GM08714 (cell line): ENCODE results near the gene IQSEC2.

Experiments
- H3K4me3 ChIP-seq: fragments of 200-500 bp; sonication (Bioruptor generic); 2 replicates; pipeline ENCODE4 v1.5.1; 2014; ENCODE audit warnings: mild to moderate bottlenecking, low read length, inconsistent platforms
- ZNF274 ChIP-seq: IDR thresholded peaks from 2 replicates; pipeline ENCODE4 v1.6.1; 2012; ENCODE audit warnings: mild to moderate bottlenecking, low read depth, low read length

The IQSEC2 gene

DNA sequence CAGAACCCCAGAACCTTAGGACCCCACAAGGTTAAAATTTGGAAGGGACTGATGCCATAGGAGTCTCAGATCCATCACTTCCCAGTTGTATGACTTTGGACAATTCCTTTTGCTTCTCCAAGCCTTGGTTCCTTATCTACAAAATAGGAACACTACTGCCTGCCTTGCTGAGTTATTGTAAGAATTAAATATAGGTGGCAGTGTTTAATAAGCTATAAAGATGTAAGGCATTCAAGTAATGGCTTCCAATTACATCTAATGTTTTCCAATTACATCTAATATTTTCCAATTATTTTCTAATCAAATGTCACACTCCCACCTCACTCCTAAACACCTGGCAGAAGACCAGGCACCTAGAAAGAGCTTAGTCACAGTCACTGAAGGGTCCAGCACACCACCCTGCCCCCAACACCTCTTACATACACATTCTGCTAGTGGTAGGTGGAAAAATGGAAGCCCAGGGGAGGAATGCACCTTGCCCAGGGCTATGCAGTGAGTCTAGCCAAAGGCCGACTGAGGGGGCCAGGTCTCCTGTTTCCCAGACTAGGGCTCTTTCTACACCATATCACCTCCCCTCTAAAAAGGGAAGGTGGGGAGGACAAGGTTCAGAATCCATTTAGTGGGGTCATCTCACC is 31.9 kb downstream of the IQSEC2 start:
- H3K4me3 ChIP-seq, result no peak overlapping the region
- TF ChIP-seq ZNF274, result no peak

DNA sequence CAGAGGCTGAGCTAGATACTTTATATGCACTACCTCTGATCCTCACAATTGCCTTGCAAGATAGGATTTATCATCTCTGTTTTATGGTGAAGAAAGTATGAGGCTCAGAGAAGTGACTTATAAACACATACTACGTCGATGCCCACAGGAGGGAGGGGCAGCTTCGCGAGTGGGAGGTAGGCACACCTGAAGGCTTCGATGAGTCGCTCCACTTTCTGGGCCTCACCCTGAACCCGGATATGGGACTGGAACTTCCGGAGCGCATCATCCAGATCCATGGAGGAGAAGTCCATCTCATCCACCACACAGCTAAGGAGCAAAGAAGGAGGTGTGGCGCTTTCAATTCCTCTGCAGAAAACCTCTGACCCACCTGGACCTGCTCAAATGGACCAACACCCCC is 33.5 kb downstream of the IQSEC2 start:
- no peak for TF ChIP-seq ZNF274
- H3K4me3 ChIP-seq, result no peak overlapping the region

DNA sequence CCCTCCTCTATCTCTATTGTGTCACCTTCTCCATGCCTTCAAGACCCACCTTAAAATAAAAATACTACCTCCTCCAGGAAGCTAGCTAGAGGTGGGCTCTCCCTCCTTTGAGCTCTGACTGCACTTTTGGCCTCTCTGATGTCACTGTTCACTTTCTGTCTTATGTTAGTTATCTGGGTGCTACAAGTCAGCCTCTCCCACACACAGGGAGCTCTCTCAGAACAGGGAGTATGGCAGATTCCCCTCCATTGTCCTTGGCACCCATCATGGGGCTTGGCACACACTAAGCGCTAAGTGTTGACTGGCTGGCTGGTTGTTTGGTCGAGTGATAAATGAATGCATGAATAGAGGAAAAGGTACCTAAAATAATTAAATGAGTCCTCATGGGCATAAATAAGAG is 35.2 kb downstream of the IQSEC2 start:
- no peak overlapping the region for H3K4me3 ChIP-seq
- no peak for TF ChIP-seq ZNF274

DNA sequence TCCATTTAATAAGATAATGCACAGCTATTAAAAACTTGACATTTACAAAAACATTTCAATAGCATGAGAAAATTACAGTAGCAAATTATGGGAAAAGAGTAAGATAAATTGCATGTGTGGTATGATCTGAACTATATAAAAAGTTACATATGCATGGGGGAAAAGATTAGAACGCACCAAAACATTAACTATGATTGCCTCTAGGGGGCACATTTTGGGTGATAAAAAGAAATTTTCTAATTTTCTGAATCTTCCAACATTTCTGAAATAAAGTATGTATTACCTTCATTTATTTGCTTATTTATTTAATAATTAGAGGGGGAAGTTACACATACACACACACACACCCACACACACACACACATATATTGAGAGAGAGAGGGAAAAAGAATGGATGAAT is 36.8 kb downstream of the IQSEC2 start:
- no peak for TF ChIP-seq ZNF274
- H3K4me3 ChIP-seq, result no peak overlapping the region

DNA sequence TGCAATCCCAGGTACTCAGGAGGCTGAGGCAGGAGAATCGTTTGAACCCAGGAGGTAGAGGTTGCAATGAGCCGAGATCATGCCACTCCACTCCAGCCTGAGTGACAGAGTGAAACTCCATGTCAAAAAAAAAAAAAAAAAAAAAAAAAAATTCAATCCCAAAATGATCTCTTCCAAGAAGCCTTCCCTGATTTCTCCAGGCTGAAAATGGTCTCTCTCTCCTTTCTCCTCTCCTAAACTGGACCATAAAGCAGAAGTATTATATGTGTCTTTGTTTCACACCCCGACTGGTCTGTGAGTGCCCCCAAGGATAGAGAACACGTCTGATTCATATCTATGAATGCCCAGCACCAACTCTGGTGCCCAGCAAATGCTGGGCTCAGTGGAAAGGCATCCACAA is 39.1 kb downstream of the IQSEC2 start:
- no peak overlapping the region for H3K4me3 ChIP-seq
- TF ChIP-seq ZNF274, result no peak

DNA sequence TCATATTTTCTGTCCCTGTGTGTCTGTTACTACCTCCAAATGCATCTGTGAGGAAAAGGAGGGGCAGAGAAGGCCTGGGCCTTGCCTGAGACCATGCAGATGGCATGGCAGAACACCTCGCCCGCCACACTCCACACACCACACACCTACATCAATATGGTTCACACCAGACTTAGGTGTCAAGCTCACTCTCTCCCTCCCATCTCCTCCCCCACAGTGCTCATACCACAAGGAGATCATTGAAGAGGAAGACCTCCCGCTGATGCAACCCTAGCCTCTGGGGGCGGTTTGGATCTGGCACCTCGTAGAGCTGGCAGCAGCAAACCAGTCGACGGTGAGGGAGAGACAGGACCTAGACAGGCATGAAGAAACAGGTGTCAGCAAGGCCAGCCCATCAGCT is 39.8 kb downstream of the IQSEC2 start:
- no peak overlapping the region for H3K4me3 ChIP-seq
- no peak for TF ChIP-seq ZNF274

DNA sequence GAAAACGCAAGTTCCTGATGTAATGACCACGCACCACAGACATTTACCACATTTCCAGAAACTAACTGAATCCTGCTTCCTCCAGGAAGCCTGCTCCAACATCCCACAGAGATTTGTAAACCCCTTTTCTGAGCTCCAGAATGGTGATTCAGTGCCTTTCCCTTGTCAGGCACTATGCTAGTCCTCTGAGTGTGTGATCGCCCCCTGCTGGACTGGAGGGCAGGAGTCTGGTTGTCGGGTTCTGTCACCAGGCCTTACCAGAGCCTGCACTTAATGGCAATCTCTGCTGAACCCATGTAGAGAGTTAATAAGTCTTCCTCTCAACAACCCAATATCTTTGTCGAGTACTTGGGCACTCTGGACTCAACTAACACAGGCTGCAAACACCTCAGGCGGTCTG is 41.9 kb downstream of the IQSEC2 start:
- no peak overlapping the region for H3K4me3 ChIP-seq
- no peak for TF ChIP-seq ZNF274

DNA sequence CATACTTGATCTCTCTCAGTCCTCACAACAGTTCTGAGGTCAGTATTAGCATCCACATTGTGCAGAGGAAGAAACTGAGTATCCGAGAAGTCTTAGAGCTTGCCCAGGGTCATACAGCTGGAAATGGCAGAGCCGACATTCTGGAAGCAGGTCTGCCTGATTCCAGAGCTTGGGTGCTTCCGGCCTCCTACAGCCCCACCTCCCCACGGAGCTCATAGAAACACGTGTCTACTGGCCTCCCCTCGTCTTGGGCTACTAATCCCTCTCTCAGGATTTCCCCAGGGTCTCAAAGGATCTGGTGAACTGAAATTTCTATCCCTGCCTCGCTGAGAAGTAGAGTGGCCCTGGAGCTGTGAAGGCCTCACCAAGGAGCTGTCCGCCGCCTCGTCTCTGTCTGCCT is 44.3 kb downstream of the IQSEC2 start:
- no peak overlapping the region for H3K4me3 ChIP-seq
- TF ChIP-seq ZNF274, result no peak

DNA sequence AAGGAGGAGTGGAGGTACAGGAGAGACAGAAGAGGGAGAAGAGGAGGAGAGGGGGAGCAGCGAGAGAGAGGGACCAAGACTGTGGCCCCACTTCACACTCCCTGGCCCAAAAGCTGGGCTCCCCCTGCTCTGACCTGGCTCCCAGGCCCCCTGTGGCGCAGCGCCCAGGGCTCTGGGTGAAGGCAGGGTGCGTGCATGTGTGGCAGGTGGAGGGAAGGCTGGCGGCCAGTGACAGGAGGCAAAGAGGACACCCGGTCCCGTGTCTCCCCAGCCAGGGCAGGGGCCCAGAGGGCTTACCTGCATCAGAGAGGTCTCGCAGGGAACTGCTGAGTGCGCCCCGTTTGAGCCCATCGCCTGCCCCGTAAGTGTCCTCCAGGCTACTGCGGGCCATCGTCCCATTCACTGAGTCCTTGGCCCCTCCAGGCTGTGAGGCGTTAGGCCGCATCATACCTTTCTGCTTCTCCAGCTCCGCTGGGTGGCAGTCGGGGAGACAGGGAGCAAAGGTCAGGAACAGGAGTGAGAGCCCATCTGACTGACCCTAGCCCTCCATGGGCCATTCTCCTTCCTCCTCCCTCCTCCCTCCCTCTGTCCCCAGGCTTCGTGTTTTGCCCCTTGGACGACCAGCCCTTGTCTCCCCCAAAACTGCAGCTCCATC is 45.2 kb downstream of the IQSEC2 start:
- H3K4me3 ChIP-seq, result no peak overlapping the region
- TF ChIP-seq ZNF274, result no peak

DNA sequence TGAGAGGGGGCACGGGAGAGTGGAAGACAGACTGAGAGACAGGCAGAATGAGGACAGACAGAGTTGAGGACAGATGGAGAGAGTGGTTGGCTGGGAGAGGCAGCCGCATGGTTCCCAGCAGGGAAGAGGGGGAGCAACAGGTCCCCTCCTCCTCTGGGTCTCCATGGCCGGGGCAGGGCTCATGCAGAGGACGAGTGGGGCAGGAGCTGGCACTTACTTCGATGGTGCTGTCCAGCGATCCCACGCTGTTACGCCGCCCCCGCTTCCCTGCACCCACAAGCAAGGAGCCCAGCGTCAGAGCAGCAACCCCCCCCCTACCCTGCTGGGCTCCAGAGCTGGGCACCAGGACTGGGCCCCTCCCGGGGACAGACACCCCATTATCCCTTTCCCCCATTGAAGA is 45.8 kb downstream of the IQSEC2 start:
- TF ChIP-seq ZNF274, result no peak
- H3K4me3 ChIP-seq, result no peak overlapping the region

DNA sequence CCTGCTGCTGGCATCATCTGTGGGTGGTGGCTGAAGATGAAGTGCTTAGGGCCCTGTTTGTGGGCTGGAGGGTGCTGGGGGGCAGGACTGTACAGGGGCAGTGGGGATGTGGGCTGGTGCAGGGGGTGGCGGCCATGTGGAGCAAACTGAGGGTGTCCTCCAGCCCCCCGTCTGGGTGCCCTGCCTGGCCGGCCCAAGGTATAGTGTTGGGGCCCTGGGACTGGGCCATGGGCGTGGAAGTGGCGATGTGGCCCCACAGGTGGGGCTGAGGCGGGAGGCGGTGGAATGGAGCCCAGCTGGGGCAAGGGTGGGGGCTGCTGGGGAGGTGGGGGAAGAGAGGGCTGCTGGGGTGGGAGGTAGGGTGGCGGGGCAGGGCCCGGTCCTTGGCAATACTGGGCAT is 46.9 kb downstream of the IQSEC2 start:
- no peak overlapping the region for H3K4me3 ChIP-seq
- TF ChIP-seq ZNF274, result no peak

DNA sequence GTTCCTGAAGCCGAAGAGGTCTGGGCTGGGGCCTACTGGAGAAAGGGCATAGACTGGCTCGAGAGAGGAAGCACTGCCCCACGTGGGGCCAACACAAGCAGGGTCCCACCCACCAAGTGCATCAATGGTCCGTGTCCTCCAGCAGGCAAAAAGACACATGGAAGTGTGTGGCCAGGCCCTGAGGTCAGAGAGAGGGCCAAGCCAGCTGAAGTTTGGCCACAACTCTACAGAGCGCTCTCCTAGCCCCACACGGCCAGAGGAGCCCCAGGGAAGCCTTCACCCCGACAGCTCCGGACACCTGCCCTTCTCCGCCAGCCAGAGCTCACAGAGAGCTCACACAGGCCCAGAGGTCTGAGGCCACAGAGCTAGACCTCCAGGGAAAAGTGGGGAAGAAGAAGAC is 47.8 kb downstream of the IQSEC2 start:
- no peak for TF ChIP-seq ZNF274
- no peak overlapping the region for H3K4me3 ChIP-seq

DNA sequence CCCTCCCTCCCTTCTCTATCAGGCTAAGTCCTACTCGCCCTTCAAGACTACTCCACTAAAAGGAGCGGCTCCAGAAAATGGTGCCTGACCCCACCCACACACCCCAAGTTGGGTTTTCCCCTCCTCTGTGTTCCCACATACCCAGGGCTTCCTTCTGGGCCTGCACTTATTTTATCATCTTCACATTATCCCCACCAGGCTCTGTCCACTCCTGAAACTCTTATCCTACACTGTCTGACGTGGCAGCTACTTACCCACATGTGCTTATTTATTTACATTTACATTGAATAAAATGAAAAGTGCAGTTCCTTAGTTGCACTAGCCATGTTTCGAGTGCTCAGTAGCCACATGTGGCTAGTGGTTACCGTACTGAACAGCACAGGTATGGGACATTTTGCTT is 51.3 kb downstream of the IQSEC2 start:
- H3K4me3 ChIP-seq, result no peak overlapping the region
- no peak for TF ChIP-seq ZNF274

DNA sequence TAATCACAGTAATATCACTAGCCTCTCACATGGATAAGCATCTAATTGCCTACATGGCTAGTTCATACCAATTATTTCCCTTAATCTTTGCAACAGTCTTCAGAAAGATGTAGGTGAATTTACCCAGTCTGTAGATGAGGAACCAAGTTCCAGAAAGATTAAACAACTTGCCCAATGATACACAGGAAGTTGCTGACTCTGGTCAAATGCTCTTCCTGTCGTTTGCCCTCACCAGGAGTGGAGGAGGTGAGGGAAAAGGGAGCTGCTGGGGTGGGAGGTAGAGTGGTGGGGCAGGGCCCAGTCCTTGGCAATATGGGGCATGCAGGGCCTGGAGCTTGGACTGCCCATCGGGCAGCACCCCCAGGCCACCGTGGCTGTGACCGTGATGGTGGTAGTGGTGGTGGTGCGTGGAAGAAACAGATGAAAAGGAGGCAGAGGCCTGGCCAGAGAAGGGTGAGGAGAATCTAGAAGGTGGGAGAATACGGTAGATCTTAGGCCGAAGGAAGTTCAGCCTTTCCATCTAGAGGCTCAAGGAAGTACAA is 54.1 kb downstream of the IQSEC2 start:
- no peak overlapping the region for H3K4me3 ChIP-seq
- no peak for TF ChIP-seq ZNF274
